HepG2 (cell line): Measurements from ENCODE around the gene HS3ST3A1. TPM values are rescaled to one million over a fixed set of nuclear protein-coding genes. Genes with fewer than 3 reads are reported as not detected.

Source experiments
- ATAC-seq: fragments of 200-7000 bp; cut with Tn5 transposase; 3 replicates; pipeline ENCODE4 v1.9.1; 2020; ENCODE audit warnings: mild to moderate bottlenecking, moderate library complexity
- BruUV-seq: library from RNA; stranded (reverse); fragments of 400-500 nt; replicated peaks from 2 replicates; lab custom pipeline; 2021; lab: Mats Ljungman, UMichigan
- CTCF ChIA-PET: fragments of 300-600 bp; formaldehyde crosslinking; extraction: SDS; loops from one replicate; lab custom pipeline; 2021; ENCODE audit warnings: low total read pairs, inconsistent platforms, low intra/inter-chr PET ratio; lab: Yijun Ruan, JAX
- POLR2A ChIA-PET: fragments of 350-600 bp; sonication (Branson Sonifier 250); formaldehyde crosslinking; loops from one replicate; lab custom pipeline; 2020; ENCODE audit warnings: antibody characterized with exemption, inconsistent platforms; lab: Yijun Ruan, JAX
- DNase-seq: peaks from one replicate; pipeline ENCODE4 v3.0.0-alpha.2; 2015; ENCODE audit warnings: low spot score
- FAIRE-seq: peaks from 3 replicates; lab custom pipeline; 2011; peaks lifted over from hg19 to GRCh38; lab: Jason Lieb, UNC
- H2AFZ ChIP-seq: one replicate; pipeline ENCODE4 v1.6.1; 2011; ENCODE audit warnings: low read length, inconsistent platforms
- H3K27ac ChIP-seq: fragments of 300-600 bp; 3 replicates; pipeline ENCODE4 v1.8.0; 2011; ENCODE audit warnings: mixed run types, mild to moderate bottlenecking, mixed read lengths, low read length, inconsistent platforms; ENCODE audit not compliant: insufficient read depth; ENCODE audit errors: extremely low read length
- H3K27me3 ChIP-seq, 2 experiments: fragments of 200-600 bp in 1 of 2; 2 replicates in 1 of 2; 3 replicates in 1 of 2; pipeline versions ENCODE4 v1.6.0 to v1.8.0; 2011; ENCODE audit warnings: low read length in 2 of 2, mild to moderate bottlenecking in 2 of 2, moderate library complexity in 2 of 2, inconsistent platforms in 1 of 2; ENCODE audit not compliant: insufficient read depth in 2 of 2, control insufficient read depth in 1 of 2
- H3K36me3 ChIP-seq, 2 experiments: fragments of 200-600 bp in 1 of 2; replicated peaks in 1 of 2; 2 replicates in 1 of 2; 3 replicates in 1 of 2; pipeline versions ENCODE4 v1.5.1 to v1.8.0; 2011; ENCODE audit warnings: low read length in 2 of 2, inconsistent platforms in 1 of 2; ENCODE audit not compliant: insufficient read depth in 2 of 2, control insufficient read depth in 1 of 2
- H3K4me1 ChIP-seq: 2 replicates; pipeline ENCODE4 v1.5.1; 2012; ENCODE audit warnings: low read length, inconsistent platforms; ENCODE audit not compliant: insufficient read depth
- H3K4me2 ChIP-seq: 2 replicates; pipeline ENCODE4 v1.6.0; 2011; ENCODE audit warnings: low read depth, low read length, inconsistent platforms
- H3K4me3 ChIP-seq, 3 experiments: fragments of 200-600 bp in 1 of 3; sonication (generic), shearing (Covaris generic) in 1 of 3; replicated peaks in 1 of 3; 2 replicates each; pipeline ENCODE4 v1.5.1; 2011 to 2016; ENCODE audit warnings: low read length in 3 of 3, inconsistent platforms in 2 of 3, low read depth in 2 of 3, mild to moderate bottlenecking in 2 of 3, control low read depth in 1 of 3, mixed read lengths in 1 of 3; ENCODE audit not compliant: insufficient read depth in 1 of 3
- H3K79me2 ChIP-seq: one replicate; pipeline ENCODE4 v1.6.1; 2011; ENCODE audit warnings: low read length, inconsistent platforms; ENCODE audit not compliant: insufficient read depth
- H3K9ac ChIP-seq: 2 replicates; pipeline ENCODE4 v1.6.0; 2011; ENCODE audit warnings: mild to moderate bottlenecking, low read depth, low read length, inconsistent platforms; ENCODE audit not compliant: insufficient read depth
- H3K9me3 ChIP-seq: 2 replicates; pipeline ENCODE4 v1.5.1; 2012; ENCODE audit warnings: mild to moderate bottlenecking, low read length
- H4K20me1 ChIP-seq: 2 replicates; pipeline ENCODE4 v1.6.0; 2011; ENCODE audit warnings: inconsistent platforms, mild to moderate bottlenecking, low read length, moderate library complexity; ENCODE audit not compliant: insufficient read depth
- AHDC1 ChIP-seq: sonication (generic); formaldehyde crosslinking; IDR thresholded peaks from 2 replicates; pipeline ENCODE4 v1.5.1; 2020; ENCODE audit warnings: mild to moderate bottlenecking, missing genetic modification reagents, borderline replicate concordance
- DBP ChIP-seq: sonication (generic); formaldehyde crosslinking; IDR thresholded peaks from 2 replicates; pipeline ENCODE4 v1.4.0; 2020; ENCODE audit warnings: missing genetic modification reagents; ENCODE audit errors: not compliant biosample characterization
- ETV6 ChIP-seq: sonication (generic); formaldehyde crosslinking; conservative IDR thresholded peaks from 2 replicates; pipeline ENCODE4 v1.4.0; 2020; ENCODE audit warnings: missing genetic modification reagents
- GLMP ChIP-seq: sonication (generic); formaldehyde crosslinking; IDR thresholded peaks from 2 replicates; pipeline ENCODE4 v1.9.0; 2021; ENCODE audit warnings: missing genetic modification reagents, mild to moderate bottlenecking, borderline replicate concordance
- PLSCR1 ChIP-seq: sonication (generic); formaldehyde crosslinking; IDR thresholded peaks from 2 replicates; pipeline ENCODE4 v1.5.0; 2020; ENCODE audit warnings: missing genetic modification reagents, mild to moderate bottlenecking, borderline replicate concordance
- SOX5 ChIP-seq: IDR thresholded peaks from 2 replicates; pipeline ENCODE4 v1.6.1; 2016; ENCODE audit warnings: borderline replicate concordance
- THAP9 ChIP-seq: sonication (generic); formaldehyde crosslinking; IDR thresholded peaks from 2 replicates; pipeline ENCODE4; 2020; ENCODE audit warnings: missing genetic modification reagents, mild to moderate bottlenecking, borderline replicate concordance
- ZNF709 ChIP-seq: sonication (generic); formaldehyde crosslinking; IDR thresholded peaks from 2 replicates; pipeline ENCODE4 v1.5.0; 2020; ENCODE audit warnings: mild to moderate bottlenecking, missing genetic modification reagents
- WGBS: methylation state at CpG from one replicate; pipeline ENCODE4 v1.1.6; 2017; ENCODE audit warnings: low lambda C conversion rate; 5-methylcytosine and 5-hydroxymethylcytosine counted together
- in situ Hi-C: cut with HindIII; loops from 2 replicates; pipeline ENCODE4 v1.10.0; 2017; ENCODE audit warnings: low pct_unique_long_range_greater_than_20kb; ENCODE audit not compliant: extremely low pct_ligation_motif_present
- intact Hi-C: fragments of 100-400 bp; cut with micrococcal nuclease; formaldehyde crosslinking; loops from one replicate; pipeline ENCODE4 v1.10.0; 2022; ENCODE audit not compliant: unreplicated experiment
- polyA plus RNA-seq, 8 experiments: library from polyadenylated mRNA; depleted of rRNA in 3 of 8; stranded (reverse) in 7 of 8; unstranded in 1 of 8; fragments of >200 nt; fragmentation: Illumina TruSeq in 4 of 8; extraction: Trizol in 4 of 8; gene quantifications; 2 replicates each; pipeline versions ENCODE4 v1.2.1 to v1.2.3, GENCODE V29; 2011 to 2016; ENCODE audit warnings: low read depth in 4 of 8, missing spikeins in 1 of 8, mixed read lengths in 1 of 8; ENCODE audit not compliant: insufficient read depth in 1 of 8
- total RNA-seq, 5 experiments: library from RNA; depleted of rRNA; stranded (reverse); fragments of >200 nt; fragmentation: Illumina TruSeq; extraction: Trizol; gene quantifications; 2 replicates each; pipeline ENCODE4 v1.2.3, GENCODE V29; 2016; ENCODE audit warnings: low read depth in 1 of 5

Gene HS3ST3A1
- total and polyA plus RNA-seq, 2 of the 13 experiments (the other 11 are each of a cell fraction or from before 2014, with no cell fraction given), result 1.3 to 3.5 TPM

GRCh38 chr17:13539421-13539820 is 62.3 kb downstream of the HS3ST3A1 start:
- Histone ChIP-seq H3K4me2 (no peak overlapping the region), H2AFZ (no peak overlapping the region), H3K4me3 (no peak overlapping the region), H3K27me3 (no peaks in the 10 kb centered on the region; a peak in 1 of 5 replicates), H3K27ac (no peak overlapping the region), H3K36me3 (no peaks in the 10 kb centered on the region), H3K9me3 (peaks cover 3% of the 10 kb centered on the region; the same call in 1 of the 2 replicates), H3K9ac (no peak overlapping the region), H3K79me2 (no peaks in the 10 kb centered on the region), H4K20me1 (no peaks in the 10 kb centered on the region), H3K4me1 (no peaks in the 10 kb centered on the region)
- ChIA-PET POLR2A (no interaction called here), CTCF (no interaction called here)
- ATAC-seq (no peak), DNase-seq (no peak), FAIRE-seq (no peak)
- 26% methylated on average over 5 of the region's 5 CpGs for WGBS
- no TSS peak for BruUV-seq
- TF ChIP-seq ETV6 (CRISPR knock-in tag) (no peak), THAP9 (CRISPR knock-in tag) (no peak), PLSCR1 (CRISPR knock-in tag) (no peak), AHDC1 (CRISPR knock-in tag) (no peak), ZNF709 (CRISPR knock-in tag) (no peak), GLMP (CRISPR knock-in tag) (no peak), SOX5 (CRISPR knock-in tag) (no peak), DBP (CRISPR knock-in tag) (no peak)
- intact Hi-C loops, result no loop called here
- in situ Hi-C loops, result no loop called here
